ENCODE data around the gene CDK2.

DNA sequence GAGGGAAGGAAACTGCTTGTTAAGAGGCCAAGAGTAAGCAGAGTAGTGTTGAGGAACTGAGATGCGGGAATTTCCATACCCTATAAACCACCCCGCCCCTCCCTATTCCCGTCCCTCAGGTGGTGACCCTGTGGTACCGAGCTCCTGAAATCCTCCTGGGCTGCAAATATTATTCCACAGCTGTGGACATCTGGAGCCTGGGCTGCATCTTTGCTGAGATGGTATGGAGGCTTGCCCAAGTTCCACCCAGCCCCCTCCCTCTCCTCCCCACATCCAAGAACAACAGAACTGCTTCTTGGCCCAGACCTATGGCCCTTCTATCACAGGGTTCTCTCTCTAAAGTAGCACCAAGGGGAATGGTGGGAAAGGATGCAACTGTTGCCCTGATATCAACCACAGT is 2.7 kb downstream of the CDK2 start:
- TF ChIP-seq, protein P1, sequence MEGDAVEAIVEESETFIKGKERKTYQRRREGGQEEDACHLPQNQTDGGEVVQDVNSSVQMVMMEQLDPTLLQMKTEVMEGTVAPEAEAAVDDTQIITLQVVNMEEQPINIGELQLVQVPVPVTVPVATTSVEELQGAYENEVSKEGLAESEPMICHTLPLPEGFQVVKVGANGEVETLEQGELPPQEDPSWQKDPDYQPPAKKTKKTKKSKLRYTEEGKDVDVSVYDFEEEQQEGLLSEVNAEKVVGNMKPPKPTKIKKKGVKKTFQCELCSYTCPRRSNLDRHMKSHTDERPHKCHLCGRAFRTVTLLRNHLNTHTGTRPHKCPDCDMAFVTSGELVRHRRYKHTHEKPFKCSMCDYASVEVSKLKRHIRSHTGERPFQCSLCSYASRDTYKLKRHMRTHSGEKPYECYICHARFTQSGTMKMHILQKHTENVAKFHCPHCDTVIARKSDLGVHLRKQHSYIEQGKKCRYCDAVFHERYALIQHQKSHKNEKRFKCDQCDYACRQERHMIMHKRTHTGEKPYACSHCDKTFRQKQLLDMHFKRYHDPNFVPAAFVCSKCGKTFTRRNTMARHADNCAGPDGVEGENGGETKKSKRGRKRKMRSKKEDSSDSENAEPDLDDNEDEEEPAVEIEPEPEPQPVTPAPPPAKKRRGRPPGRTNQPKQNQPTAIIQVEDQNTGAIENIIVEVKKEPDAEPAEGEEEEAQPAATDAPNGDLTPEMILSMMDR (conservative IDR thresholded peaks at IDR 0.05; ENCODE audit: low read depth, low read length), result no peak
- no peak for TF ChIP-seq CEBPB (IDR thresholded peaks at IDR 0.05; ENCODE audit: low read depth, low read length)
- TF ChIP-seq FOS (IDR thresholded peaks at IDR 0.05; ENCODE audit: low read depth, low read length), result no peak
- no peak for TF ChIP-seq SMC3 (IDR thresholded peaks at IDR 0.05; ENCODE audit: low read depth, low read length)
- TF ChIP-seq MAZ (IDR thresholded peaks at IDR 0.05; ENCODE audit: borderline replicate concordance, low read depth, low read length), result no peak
- TF ChIP-seq, protein P2, sequence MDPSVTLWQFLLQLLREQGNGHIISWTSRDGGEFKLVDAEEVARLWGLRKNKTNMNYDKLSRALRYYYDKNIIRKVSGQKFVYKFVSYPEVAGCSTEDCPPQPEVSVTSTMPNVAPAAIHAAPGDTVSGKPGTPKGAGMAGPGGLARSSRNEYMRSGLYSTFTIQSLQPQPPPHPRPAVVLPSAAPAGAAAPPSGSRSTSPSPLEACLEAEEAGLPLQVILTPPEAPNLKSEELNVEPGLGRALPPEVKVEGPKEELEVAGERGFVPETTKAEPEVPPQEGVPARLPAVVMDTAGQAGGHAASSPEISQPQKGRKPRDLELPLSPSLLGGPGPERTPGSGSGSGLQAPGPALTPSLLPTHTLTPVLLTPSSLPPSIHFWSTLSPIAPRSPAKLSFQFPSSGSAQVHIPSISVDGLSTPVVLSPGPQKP (IDR thresholded peaks at IDR 0.05; ENCODE audit: borderline replicate concordance, low read depth, low read length), result no peak
- no peak for TF ChIP-seq RFX5 (IDR thresholded peaks at IDR 0.05; ENCODE audit: low read depth, low read length)
- no peak for TF ChIP-seq BHLHE40 (IDR thresholded peaks at IDR 0.05; ENCODE audit: low read depth, low read length)
- TF ChIP-seq MXI1 (IDR thresholded peaks at IDR 0.05; ENCODE audit: borderline replicate concordance, low read depth, low read length), result no peak
- no peak for TF ChIP-seq POLR2A (IDR thresholded peaks at IDR 0.05; ENCODE audit: low read depth, low read length)
- TF ChIP-seq NFE2L2 (IDR thresholded peaks at IDR 0.05; ENCODE audit: low read depth, low read length), result no peak
